Liver (tissue), 9 donors: ENCODE results near the gene PAPOLA. TPM values are rescaled to one million over a fixed set of nuclear protein-coding genes. Genes with fewer than 3 reads are reported as not detected.

Experiments used
- DNase-seq: peaks from one replicate; pipeline ENCODE4 v3.0.0-alpha.2; 2017; ENCODE audit warnings: low spot score
- H3K27ac ChIP-seq, 2 donors: one replicate each; pipeline ENCODE4 v1.7.0; 2013; ENCODE audit warnings: inconsistent platforms in 2 of 2, low read length in 2 of 2, control low read depth in 1 of 2, low read depth in 1 of 2, mild to moderate bottlenecking in 1 of 2
- H3K27me3 ChIP-seq, 4 donors: one replicate each; pipeline versions ENCODE4 v1.6.1 to v1.7.0; 2013; ENCODE audit warnings: low read length in 3 of 4, inconsistent platforms in 1 of 4, mild to moderate bottlenecking in 1 of 4, moderate library complexity in 1 of 4; ENCODE audit not compliant: control insufficient read depth in 4 of 4, insufficient read depth in 4 of 4
- H3K36me3 ChIP-seq, 4 donors: one replicate each; pipeline versions ENCODE4 v1.6.1 to v1.7.0; 2013; ENCODE audit warnings: low read length in 3 of 4, mild to moderate bottlenecking in 3 of 4, low read depth in 1 of 4, moderate library complexity in 1 of 4; ENCODE audit not compliant: control insufficient read depth in 4 of 4, insufficient read depth in 3 of 4
- H3K4me1 ChIP-seq, 4 donors: one replicate each; pipeline versions ENCODE4 v1.6.1 to v1.7.0; 2013; ENCODE audit warnings: low read length in 3 of 4, mild to moderate bottlenecking in 3 of 4, moderate library complexity in 1 of 4; ENCODE audit not compliant: control insufficient read depth in 4 of 4, insufficient read depth in 4 of 4
- H3K4me3 ChIP-seq, 3 donors: one replicate each; pipeline versions ENCODE4 v1.6.1 to v1.7.0; 2013; ENCODE audit warnings: low read length in 3 of 3, control low read depth in 1 of 3, low read depth in 1 of 3, mild to moderate bottlenecking in 1 of 3
- H3K9ac ChIP-seq, 2 donors: one replicate each; pipeline ENCODE4 v1.7.0; 2013; ENCODE audit warnings: low read length in 2 of 2, mild to moderate bottlenecking in 2 of 2, moderate library complexity in 2 of 2, control low read depth in 1 of 2, low read depth in 1 of 2
- H3K9me3 ChIP-seq, 4 donors: one replicate each; pipeline versions ENCODE4 v1.6.1 to v1.7.0; 2013; ENCODE audit warnings: low read length in 3 of 4; ENCODE audit not compliant: control insufficient read depth in 4 of 4
- ATF3 ChIP-seq: IDR thresholded peaks from 2 replicates; pipeline ENCODE4 v1.6.1; 2016; ENCODE audit warnings: antibody characterized with exemption
- CTCF ChIP-seq: fragments of 150-350 bp; IDR thresholded peaks from 2 replicates; pipeline ENCODE4 v1.5.1; 2017; ENCODE audit warnings: improper control_type of control experiment, low read depth, low read length; ENCODE audit not compliant: missing input control
- EGR1 ChIP-seq, 2 donors: IDR thresholded peaks; 2 replicates each; pipeline ENCODE4 v1.6.1; 2016 to 2018; ENCODE audit warnings: antibody characterized with exemption in 2 of 2, low read depth in 2 of 2
- FOXA1 ChIP-seq: IDR thresholded peaks from 2 replicates; pipeline ENCODE4 v1.6.1; 2016; ENCODE audit warnings: antibody characterized with exemption
- GABPA ChIP-seq, 2 donors: IDR thresholded peaks in 1 of 2; conservative IDR thresholded peaks in 1 of 2; 2 replicates each; pipeline ENCODE4 v1.6.1; 2016; ENCODE audit warnings: antibody characterized with exemption in 2 of 2, mild to moderate bottlenecking in 1 of 2, moderate library complexity in 1 of 2
- HNF4A ChIP-seq, 2 donors: conservative IDR thresholded peaks; 2 replicates each; pipeline ENCODE4 v1.6.1; 2016; ENCODE audit warnings: antibody characterized with exemption in 2 of 2, mild to moderate bottlenecking in 2 of 2
- JUND ChIP-seq, 2 donors: IDR thresholded peaks; 2 replicates each; pipeline ENCODE4 v1.6.1; 2016; ENCODE audit warnings: antibody characterized with exemption in 2 of 2
- MAX ChIP-seq: IDR thresholded peaks from 2 replicates; pipeline ENCODE4 v1.6.1; 2016; ENCODE audit warnings: antibody characterized with exemption
- NR2F2 ChIP-seq: IDR thresholded peaks from 2 replicates; pipeline ENCODE4 v1.6.1; 2016; ENCODE audit warnings: antibody characterized with exemption
- RAD21 ChIP-seq, 2 donors: IDR thresholded peaks; 2 replicates each; pipeline ENCODE4 v1.6.1; 2016; ENCODE audit warnings: antibody characterized with exemption in 2 of 2, mild to moderate bottlenecking in 2 of 2
- REST ChIP-seq: IDR thresholded peaks from 2 replicates; pipeline ENCODE4 v1.6.1; 2016; ENCODE audit warnings: antibody characterized with exemption, mild to moderate bottlenecking
- RXRA ChIP-seq, 2 donors: IDR thresholded peaks; 2 replicates each; pipeline ENCODE4 v1.6.1; 2017 to 2018; ENCODE audit warnings: antibody characterized with exemption in 2 of 2, mild to moderate bottlenecking in 1 of 2
- SP1 ChIP-seq: IDR thresholded peaks from 2 replicates; pipeline ENCODE4 v1.6.1; 2018; ENCODE audit warnings: antibody characterized with exemption, mild to moderate bottlenecking
- TAF1 ChIP-seq: conservative IDR thresholded peaks from 2 replicates; pipeline ENCODE4 v1.6.1; 2016; ENCODE audit warnings: antibody characterized with exemption, mild to moderate bottlenecking
- YY1 ChIP-seq: IDR thresholded peaks from 2 replicates; pipeline ENCODE4 v1.6.1; 2016; ENCODE audit warnings: antibody characterized with exemption, mild to moderate bottlenecking
- ZBTB33 ChIP-seq: IDR thresholded peaks from 2 replicates; pipeline ENCODE4 v1.6.1; 2016; ENCODE audit warnings: antibody characterized with exemption
- WGBS: extraction: QIAGEN DNeasy Blood & Tissue Kit; methylation state at CpG from one replicate; pipeline ENCODE4 v1.1.7; 2013; 5-methylcytosine and 5-hydroxymethylcytosine counted together
- polyA plus RNA-seq, 2 donors: library from polyadenylated mRNA; stranded (reverse) in 1 of 2; unstranded in 1 of 2; fragments of 200-250 nt in 1 of 2; fragments of >200 nt in 1 of 2; fragmentation: Nextera tagmentation in 1 of 2; extraction: Ambion mirVana in 1 of 2; gene quantifications; one replicate each; pipeline versions ENCODE4 v1.2.1 to v1.2.3, GENCODE V29; 2013 to 2015
- total RNA-seq, 2 donors: library from RNA; depleted of rRNA; stranded (reverse); fragments of >200 nt; gene quantifications; one replicate each; pipeline ENCODE4 v1.2.3, GENCODE V29; 2014
- donor health status: healthy.
- donor health status: healthy.
- donor health status: healthy.
- donor health status: healthy.
- donor health status: healthy.

The PAPOLA gene
- total and polyA plus RNA-seq, 4 donors = 29.4 to 107 (median 71.6) TPM

- Histone ChIP-seq H3K27ac (no peak overlapping the region), H3K9ac (no peak overlapping the region), H3K27me3 (peaks cover 0 to 2% (median 0%) of the 10 kb centered on the region in 4 donors), H3K9me3 (no peaks in the 10 kb centered on the region), H3K36me3 (no peaks in the 10 kb centered on the region), H3K4me3 (no peak overlapping the region), H3K4me1 (peaks cover 0 to 7% (median 3%) of the 10 kb centered on the region in 4 donors)
- TF ChIP-seq JUND (IDR thresholded peaks at IDR 0.05) (no peak), EGR1 (IDR thresholded peaks at IDR 0.05; ENCODE audit: low read depth in 2 of 2) (no peak), REST (no peak), ATF3 (no peak), GABPA (IDR thresholded peaks at IDR 0.05 in 1 of 2, conservative IDR thresholded peaks at IDR 0.05 in 1 of 2) (no peak), RXRA (IDR thresholded peaks at IDR 0.05) (no peak)
- 54% methylated on average over 11 of the region's 11 CpGs for WGBS
- DNase-seq = no peak
Measured at GRCh38 chr14:96603350-96604255, 101.4 kb downstream of the PAPOLA start.

- Histone ChIP-seq H3K4me1 (no peaks in the 10 kb centered on the region), H3K4me3 (no peak overlapping the region), H3K36me3 (no peaks in the 10 kb centered on the region), H3K9ac (no peak overlapping the region), H3K9me3 (no peaks in the 10 kb centered on the region), H3K27me3 (peaks cover 0 to 6% (median 0%) of the 10 kb centered on the region in 4 donors), H3K27ac (no peak overlapping the region)
- WGBS = 46% methylated on average over 16 of the region's 16 CpGs
- DNase-seq = no peak
- TF ChIP-seq RXRA (IDR thresholded peaks at IDR 0.05) = no peak
- TF ChIP-seq GABPA (IDR thresholded peaks at IDR 0.05 in 1 of 2, conservative IDR thresholded peaks at IDR 0.05 in 1 of 2) = no peak
- no peak for TF ChIP-seq SP1
- no peak for TF ChIP-seq NR2F2
Measured at GRCh38 chr14:96614481-96614881, 112.3 kb downstream of the PAPOLA start.

- Histone ChIP-seq H3K4me3 (no peak overlapping the region), H3K9me3 (no peaks in the 10 kb centered on the region), H3K27me3 (peaks cover 0 to 3% (median 0%) of the 10 kb centered on the region in 4 donors), H3K9ac (no peak overlapping the region), H3K36me3 (no peaks in the 10 kb centered on the region), H3K4me1 (no peaks in the 10 kb centered on the region), H3K27ac (no peak overlapping the region)
- 63% methylated on average over 14 of the region's 14 CpGs for WGBS
- DNase-seq = no peak
- TF ChIP-seq NR2F2 (no peak), RXRA (IDR thresholded peaks at IDR 0.05) (no peak), ATF3 (no peak), ZBTB33 (no peak), YY1 (no peak), CTCF (no peak), FOXA1 (no peak), MAX (no peak), JUND (IDR thresholded peaks at IDR 0.05) (no peak), SP1 (no peak), HNF4A (conservative IDR thresholded peaks at IDR 0.05) (no peak), RAD21 (IDR thresholded peaks at IDR 0.05) (no peak), TAF1 (no peak), GABPA (IDR thresholded peaks at IDR 0.05 in 1 of 2, conservative IDR thresholded peaks at IDR 0.05 in 1 of 2) (no peak), EGR1 (IDR thresholded peaks at IDR 0.05; ENCODE audit: low read depth in 2 of 2) (no peak)
Measured at GRCh38 chr14:96616161-96616721, 114.1 kb downstream of the PAPOLA start.
